GM12864 (cell line): Measurements from ENCODE around the gene ZNF358.

Experiments used
- DNase-seq: peaks from one replicate; pipeline ENCODE4 v3.0.0-alpha.2; 2011; ENCODE audit warnings: low read depth
- H3K4me3 ChIP-seq: 2 replicates; pipeline ENCODE4 v1.5.1; 2011; ENCODE audit warnings: mild to moderate bottlenecking, low read depth, low read length, control low read depth
- TF ChIP-seq, protein P1 (sequence below): IDR thresholded peaks from 2 replicates; pipeline ENCODE4 v1.5.1; 2011; ENCODE audit warnings: low read depth, mild to moderate bottlenecking, moderate library complexity, low read length, control low read depth, inconsistent platforms; ENCODE audit errors: missing control alignments

The ZNF358 gene

DNA sequence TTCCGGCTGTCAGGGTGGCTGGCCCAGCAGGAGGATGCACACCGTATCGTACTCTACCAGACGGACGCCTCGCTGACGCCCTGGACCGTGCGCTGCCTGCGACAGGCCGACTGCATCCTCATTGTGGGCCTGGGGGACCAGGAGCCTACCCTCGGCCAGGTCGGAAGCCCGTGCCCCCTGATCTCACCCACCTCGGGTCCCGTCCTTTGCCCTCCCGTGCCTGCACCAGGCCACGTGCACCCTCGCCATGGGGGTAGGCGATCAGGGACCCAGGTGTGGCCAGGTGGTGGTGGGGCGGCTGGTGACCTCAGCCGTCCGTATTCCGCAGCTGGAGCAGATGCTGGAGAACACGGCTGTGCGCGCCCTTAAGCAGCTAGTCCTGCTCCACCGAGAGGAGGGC lies 38.7 kb downstream of the ZNF358 start:
- DNase-seq: no peak
- H3K4me3 ChIP-seq: no peak overlapping the region

DNA sequence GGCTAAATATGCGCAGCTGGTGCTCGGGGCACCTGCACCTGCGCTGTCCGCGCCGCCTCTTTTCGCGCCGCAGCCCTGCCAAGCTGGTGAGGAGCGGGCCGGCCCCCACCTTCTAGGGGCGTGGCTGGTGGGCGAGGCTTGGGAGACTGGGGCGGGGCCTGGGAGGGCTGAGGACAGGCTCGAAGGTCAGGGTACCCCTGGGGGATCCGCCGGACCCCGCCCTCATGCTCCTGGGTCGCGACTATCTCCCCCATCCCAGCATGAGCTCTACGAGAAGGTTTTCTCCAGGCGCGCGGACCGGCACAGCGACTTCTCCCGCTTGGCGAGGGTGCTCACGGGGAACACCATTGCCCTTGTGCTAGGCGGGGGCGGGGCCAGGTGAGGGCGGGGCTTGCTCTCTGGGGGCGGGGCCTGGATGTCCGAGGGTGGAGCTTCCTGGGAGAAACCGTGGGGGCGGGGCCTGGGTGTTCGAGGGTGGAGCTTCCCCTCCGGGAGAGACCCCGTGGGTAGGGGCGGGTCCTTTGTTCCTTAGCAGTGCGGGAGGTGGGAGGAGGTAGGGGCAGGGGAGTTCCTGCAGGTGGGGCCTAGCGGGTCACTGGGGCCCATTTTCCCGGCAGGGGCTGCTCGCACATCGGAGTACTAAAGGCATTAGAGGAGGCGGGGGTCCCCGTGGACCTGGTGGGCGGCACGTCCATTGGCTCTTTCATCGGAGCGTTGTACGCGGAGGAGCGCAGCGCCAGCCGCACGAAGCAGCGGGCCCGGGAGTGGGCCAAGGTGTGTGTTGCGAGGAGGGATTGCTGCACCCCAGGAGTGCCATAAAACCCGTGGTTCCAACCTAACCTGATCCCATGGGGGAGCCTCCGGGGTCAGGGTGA lies 39.3 kb downstream of the ZNF358 start:
- TF ChIP-seq, protein P1, sequence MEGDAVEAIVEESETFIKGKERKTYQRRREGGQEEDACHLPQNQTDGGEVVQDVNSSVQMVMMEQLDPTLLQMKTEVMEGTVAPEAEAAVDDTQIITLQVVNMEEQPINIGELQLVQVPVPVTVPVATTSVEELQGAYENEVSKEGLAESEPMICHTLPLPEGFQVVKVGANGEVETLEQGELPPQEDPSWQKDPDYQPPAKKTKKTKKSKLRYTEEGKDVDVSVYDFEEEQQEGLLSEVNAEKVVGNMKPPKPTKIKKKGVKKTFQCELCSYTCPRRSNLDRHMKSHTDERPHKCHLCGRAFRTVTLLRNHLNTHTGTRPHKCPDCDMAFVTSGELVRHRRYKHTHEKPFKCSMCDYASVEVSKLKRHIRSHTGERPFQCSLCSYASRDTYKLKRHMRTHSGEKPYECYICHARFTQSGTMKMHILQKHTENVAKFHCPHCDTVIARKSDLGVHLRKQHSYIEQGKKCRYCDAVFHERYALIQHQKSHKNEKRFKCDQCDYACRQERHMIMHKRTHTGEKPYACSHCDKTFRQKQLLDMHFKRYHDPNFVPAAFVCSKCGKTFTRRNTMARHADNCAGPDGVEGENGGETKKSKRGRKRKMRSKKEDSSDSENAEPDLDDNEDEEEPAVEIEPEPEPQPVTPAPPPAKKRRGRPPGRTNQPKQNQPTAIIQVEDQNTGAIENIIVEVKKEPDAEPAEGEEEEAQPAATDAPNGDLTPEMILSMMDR: no peak
- no peak for DNase-seq
- H3K4me3 ChIP-seq: no peak overlapping the region

More for the DNA sequence above, 38.7 kb downstream of the ZNF358 start:
- TF ChIP-seq, protein P1: no peak

DNA sequence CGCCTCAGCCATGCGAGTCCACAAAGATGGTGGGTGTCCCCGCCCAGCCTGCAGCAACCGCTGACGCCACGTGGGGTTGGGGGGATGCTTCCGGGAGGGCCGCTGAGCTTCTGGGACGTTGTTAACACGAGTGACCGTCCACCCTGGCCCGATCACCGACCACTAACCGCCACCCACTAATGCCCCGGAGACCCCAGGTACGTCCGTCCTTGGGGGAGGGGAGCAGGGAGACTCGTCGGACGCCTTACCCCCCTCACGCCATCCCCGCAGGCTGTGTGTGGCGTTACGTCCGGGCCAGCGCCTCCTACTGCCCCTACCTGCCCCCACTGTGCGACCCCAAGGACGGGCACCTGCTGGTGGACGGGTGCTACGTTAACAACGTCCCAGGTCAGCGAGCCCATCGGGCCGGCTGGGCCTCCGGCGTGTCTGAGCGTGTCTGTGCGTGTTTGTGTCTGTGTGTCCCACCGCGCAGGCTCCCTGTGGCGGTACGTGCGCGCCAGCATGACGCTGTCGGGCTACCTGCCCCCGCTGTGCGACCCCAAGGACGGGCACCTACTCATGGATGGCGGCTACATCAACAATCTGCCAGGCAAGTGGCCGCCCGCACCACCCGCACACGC lies 40.9 kb downstream of the ZNF358 start:
- no peak overlapping the region for H3K4me3 ChIP-seq
- no peak for DNase-seq

DNA sequence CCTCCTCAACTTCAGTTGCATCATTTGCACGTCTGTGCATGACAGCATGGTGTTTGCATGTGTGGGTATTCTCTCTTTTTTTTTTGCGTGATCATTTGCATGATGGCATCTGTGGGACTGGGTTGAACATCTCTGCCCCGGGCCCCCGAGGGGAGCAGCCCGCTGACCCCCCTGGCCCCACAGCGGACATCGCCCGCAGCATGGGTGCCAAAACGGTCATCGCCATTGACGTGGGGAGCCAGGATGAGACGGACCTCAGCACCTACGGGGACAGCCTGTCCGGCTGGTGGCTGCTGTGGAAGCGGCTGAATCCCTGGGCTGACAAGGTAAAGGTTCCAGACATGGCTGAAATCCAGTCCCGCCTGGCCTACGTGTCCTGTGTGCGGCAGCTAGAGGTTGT lies 42.8 kb downstream of the ZNF358 start:
- no peak for DNase-seq
- TF ChIP-seq, protein P1: no peak
- H3K4me3 ChIP-seq: no peak overlapping the region

More for the DNA sequence above, 40.9 kb downstream of the ZNF358 start:
- TF ChIP-seq, protein P1: no peak

DNA sequence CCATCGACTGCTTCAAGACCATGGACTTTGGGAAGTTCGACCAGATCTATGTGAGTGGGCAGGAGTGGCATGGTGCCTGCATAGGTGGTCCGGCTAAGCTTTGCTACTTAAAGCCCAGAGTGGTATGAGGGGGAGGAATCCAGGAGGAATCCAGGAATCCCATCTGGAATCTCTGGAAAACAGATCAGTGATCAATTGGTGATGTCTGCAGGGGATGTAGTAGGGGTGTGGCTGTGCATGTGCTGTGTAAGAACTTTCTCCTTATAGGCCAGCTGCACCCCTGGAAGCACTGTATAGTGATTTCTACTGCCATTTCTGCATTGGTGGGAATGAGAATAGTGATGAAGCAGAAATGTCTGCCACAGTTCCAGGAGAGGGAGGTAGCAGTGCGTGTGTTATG lies 43.2 kb downstream of the ZNF358 start:
- DNase-seq: no peak
- no peak overlapping the region for H3K4me3 ChIP-seq
- TF ChIP-seq, protein P1: no peak

DNA sequence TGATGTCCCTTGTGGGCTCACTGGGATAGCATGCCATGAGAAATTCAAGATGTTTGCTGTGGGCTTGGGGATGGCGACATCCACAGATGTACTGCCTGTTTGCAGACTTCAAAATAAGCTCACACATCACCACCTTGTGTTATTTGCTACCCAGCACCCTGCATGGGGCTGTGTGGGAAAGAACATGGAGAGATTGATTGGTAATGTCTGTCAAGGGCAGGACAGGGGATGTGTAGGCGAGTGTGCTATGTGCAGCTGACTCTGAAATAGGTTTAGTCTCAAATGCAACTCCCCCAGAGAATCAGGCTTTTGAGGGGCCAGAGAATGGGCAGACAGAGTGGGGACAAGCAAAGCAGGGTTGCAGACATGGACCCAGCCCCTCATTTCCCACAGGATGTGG lies 44.4 kb downstream of the ZNF358 start:
- no peak for DNase-seq
- no peak overlapping the region for H3K4me3 ChIP-seq
- TF ChIP-seq, protein P1: no peak
